ENCODE measurements around the gene IGF1R.

IGF1R gene

DNA sequence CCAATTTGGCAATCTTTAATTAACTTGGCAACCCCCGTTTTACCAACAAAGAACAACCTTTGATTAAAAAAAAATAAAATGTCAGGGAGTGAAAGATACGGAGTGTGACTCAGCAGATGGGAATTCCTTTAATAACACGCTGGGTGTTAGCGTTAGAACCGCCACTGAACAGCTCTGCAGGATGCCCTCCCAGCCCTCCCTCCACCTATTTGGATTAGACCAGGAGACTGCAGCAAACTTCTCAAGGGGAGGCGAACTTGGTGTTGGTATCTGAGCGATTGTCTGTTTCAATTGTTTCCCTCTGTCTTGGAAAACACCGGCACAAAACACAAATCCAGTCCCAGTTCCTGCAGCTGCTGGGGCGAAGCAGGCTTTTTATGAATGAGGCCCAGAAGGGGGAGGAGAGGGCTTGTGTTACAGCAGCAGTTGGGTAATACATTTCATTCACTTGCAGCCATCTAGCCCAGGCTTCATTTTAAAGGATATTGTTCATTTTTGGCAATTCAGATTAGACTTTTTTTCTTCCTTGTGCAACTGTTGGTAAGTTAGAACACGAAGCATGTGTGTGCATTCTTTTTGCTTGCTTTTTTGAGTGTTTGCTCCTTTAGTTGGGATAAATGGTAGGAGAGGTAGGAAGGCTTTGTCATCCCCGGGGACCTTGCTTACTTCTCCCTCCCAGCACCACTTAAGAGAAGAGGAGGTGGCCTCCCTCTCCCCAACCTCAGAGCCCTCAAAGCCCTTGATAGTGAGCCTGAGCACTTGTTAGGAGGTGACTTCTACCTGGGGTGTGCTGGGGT is 152.3 kb downstream of the IGF1R start:
- DNase-seq = peak; percentile 18

DNA sequence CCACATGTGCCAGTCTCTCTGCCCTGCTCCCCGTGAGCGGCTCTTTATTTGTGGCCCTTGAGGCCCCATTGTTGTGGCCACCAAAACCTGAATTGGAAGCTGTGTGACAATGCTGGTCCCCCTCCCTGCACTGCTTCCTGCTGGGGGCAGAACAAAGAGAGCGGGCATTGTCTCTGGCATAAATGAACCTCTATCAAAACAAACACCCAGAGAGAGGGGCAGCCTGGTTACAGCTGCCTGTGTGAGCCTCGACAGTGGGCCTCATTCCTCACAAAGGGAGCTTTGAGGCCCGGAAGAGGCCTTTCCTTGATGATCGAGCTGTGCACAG is 152.9 kb downstream of the IGF1R start:
- no peak for DNase-seq

DNA sequence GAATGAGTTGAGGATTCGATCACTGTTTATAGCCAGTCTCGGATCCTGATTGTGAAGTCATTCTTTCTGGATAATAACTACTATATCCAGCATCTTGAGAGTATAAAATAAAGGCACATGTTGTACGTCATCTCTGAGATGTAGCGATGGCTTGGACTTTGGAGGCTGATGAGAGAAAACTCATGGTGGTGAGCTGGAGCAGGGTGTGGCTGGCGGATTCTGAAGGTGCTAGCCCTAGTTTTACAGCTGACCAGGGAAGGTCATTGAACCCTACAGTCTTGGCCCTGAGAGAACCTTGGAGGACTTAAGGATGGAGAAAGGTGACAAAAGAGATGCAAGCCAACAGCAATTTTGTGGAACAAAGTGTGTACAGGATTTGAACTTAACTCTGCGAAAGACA is 153.8 kb downstream of the IGF1R start:
- DNase-seq = no peak

DNA sequence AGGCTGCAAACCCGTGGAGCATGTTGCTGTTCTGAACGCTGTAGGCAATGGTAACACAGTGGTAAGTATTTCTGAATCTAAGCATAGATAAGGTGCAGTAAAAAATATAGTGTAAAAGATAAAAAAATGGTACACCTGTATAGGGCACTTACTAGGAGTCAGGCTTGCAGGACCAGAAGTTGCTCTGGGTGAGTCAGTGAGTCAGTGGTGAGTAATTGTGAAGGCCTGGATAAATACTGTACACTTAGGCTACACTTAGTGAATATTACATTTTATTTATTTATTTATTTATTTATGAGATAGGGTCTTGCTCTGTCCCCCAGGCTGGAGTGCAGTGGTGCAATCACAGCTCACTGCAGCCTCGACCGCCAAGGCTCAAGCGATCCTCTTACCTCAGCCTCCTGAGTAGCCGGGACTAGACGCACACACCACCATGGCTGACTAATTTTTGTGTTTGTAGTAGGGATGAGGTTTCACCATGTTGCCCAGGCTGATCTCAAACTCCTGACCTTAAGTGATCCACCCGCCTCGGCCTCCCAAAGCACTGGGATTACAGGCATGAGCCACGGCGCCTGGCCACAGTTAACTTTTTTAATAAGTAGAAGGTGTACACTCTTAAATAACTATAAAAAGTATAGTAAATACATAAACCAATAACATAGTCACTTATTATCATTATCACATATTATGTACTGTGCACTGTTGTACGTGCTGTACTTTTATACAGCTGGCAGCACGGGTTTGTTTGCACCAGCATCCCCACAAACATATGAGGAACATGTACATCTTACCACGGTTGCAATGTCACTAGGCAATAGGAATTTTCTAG is 155.1 kb downstream of the IGF1R start:
- DNase-seq = no peak

DNA sequence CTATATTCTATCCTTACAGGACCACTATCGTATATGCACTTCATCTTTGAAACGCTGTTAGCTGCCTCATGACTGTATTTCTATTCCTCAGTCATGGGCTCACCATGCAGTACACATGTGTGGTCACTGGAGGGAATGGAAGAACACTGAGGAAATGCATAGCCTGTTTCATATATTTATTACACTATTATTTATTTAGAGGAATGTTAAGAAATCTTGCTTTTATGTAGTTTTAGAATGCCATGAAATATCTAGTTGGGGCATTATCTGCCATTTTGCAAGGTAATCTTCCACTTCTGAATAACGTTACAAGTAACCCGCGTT is 155.7 kb downstream of the IGF1R start:
- DNase-seq = no peak

DNA sequence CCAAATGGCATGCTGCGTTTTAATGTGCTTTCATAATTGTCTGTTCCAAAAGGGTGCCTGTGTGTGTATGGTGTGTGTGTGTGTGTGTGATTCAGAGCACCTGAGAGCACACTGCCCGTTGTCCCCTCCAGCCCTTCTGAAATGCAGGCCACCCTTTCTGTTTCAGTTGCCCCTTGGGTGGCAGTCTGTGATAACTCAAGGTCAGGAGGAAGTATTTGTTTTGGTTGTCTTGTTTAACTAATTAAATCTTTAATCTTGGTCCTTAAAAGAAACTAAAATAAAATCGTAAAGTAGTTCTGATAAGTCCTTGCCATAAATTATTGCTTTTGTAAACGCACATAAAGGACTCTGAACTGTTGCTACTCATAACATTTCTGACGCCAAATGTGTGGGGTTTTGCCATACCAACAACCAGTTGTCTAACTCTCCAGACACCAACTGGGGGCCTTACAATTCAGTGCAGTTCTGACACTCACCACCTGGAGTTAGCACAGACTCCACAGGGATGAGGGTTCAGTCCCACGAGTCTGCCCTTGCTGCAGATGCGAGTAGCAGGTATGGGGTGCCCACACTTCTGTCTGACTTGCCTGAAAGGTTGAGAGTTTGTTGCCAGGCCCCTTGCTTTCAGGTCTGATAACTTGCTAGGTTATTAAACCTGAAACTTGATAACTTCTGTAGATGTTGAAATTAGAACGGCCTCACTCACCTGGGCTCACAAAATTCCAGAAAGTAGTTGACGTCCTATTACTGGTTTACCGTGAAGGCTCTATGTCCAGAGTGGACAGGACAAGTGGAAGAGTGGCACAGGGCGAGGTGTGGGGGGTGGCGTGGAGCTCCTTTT is 157.3 kb downstream of the IGF1R start:
- no peak for DNase-seq

DNA sequence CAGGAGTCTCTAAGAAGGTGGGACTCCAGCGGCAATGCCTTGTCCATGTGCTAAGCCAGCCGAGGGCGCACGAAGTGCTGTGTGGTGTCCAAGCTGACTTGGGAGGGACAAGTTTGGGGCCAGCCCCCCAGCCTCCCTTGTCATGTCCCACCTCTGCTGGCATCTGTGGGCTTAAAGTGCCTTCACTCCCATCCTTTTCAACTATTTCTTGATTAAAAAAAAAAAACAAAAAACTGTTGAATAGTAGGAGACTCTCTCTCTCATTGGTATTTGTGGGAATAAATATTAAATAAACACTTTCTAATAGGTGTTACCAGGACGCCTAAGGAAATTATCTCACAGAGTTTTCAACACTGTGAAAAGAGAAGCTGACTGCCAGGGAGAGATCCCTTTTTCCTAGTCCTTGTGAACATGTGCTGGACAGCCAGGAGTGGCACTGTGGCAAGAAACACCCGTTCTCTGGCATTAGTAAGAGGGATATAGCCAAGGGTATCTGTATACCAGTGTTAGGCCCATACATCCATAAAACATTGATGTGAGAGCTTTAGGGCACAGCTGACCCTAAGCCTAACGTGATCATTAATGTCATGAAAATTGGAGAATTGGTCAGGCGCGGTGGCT is 158.0 kb downstream of the IGF1R start:
- DNase-seq = no peak

DNA sequence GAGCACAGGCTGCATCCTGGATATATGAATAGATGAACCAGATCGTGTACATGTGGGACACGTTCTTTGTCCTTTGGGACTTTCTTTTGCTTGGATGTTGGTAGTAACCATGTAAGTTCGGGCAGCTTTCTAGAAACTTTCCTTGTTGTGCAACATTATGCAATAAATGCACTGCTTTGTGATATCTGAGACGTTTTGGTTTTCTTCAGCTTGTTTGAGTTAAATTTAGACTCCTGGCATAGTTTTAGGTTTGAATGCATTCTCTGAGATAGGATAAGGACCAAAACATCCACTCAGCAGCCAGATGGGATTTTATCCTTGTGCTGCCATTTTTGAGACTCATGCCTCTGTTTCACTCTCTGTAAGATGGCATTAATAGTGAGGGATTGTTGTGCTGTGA is 158.9 kb downstream of the IGF1R start:
- DNase-seq = no peak

DNA sequence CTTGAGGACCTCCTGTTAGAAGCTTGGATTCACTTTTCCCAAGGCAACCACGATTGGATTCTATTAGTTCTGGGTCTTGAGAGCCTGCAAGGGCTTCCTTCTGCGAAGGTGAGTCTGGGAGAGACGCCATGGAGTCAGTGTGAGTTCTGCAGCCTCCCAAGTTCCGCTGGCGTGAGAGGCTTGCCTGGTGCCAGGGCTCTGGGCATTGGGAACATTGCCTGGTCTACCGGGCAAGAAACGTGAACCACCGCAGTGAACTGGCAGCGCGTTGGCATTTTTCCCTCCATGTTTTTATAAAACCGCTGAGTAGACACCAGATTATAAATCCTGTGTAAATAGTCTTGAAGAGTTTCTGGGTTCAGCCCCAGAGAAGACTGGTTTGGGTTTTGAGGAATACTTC is 160.9 kb downstream of the IGF1R start:
- DNase-seq = no peak

DNA sequence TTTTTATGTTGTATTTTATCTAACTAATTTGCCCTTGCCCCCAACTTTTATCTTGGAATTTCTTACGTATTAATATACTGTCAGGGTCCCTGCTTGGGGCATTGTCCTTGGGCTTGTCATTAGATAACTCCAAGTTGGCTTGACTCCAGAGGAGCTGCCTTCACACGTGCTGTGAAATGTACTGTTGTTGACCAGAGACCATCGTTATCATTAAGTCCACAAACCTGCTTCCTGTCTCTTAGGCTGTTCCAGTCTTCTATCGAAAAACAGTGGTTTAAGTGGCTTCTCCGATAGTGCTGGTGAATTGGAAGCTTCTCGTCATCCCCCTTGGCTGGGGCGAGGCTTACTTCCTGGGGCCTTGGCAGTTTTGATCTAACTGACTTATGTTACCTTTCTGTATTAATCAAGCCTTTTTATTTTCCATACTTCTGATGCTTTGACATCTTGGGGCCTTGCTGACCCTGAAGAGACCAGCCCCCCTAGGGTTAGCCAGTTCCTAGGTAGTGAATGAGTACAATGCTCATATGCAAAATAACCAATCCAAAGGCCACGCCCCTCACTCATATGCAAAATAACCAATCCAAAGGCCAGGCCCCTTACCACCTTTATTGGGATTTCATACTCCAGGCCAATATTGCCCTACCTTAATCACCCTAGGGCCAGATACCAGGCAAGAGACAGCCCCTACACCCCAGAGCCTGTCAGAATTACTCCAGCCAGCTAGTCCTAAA is 164.5 kb downstream of the IGF1R start:
- DNase-seq = no peak

GRCh38 chr15:98813951-98814350 is 165.6 kb downstream of the IGF1R start:
- DNase-seq = no peak

- DNase-seq = no peak
These were observed 166.9 kb downstream of the IGF1R start for GRCh38 chr15:98815207-98815606.

DNA sequence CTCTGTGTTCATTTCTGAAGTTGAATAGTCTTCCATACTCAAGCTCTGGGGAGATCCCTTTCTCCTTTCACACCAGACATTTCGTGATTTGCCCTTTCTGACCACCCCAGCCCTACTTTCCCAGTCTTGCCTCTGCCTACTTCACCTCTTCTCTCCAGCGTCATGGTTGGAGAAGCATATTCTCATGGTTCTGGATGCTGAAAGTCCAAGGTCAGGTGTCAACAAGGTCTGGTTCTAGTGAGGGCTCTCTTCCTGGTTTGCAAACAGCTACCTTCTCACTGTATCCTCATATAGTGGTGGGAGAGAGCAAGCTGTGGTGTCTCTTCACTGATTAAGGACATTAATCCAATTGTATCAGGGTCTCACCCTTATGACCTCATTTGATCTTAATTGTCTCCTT is 169.4 kb downstream of the IGF1R start:
- DNase-seq = no peak

DNA sequence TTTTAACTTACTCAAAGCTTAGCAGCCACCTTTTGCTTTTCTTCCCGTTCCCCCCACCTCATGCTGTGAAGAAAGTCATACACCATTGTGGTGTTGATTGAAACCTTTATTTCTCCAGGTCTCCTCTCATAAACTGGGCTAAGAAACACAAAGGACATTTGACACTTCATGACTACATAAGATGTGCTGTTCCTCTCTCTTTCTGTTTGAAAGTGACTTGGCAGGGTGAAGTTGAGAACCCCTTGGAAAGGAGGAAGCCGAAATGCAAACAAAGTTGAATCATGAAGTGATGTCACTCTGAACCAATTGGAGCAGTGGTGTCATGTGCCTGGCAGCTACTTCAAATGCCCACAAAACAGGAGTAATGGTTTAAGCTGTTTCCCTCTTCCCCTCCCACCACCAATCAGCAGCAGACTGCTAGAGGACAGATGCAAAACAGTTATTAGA is 174.7 kb downstream of the IGF1R start:
- DNase-seq = no peak

DNA sequence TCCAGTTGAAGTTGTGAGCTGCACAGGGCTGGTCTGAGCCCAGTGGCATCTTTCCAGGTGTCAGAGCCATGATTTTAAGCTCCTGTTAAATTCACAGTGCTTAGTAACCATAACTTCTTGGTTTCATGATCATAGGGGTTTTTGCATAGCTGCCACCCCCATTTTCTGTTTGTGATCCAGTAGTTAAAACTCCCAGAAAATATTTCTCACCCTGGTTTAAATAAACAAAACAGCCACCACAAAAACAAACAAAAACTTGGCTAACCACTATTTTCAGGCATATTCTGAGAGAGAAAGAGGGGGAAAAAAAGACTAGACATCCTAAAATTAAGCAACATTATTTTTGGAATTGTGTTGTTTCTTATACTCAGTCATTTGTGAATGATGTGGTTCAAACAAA is 175.3 kb downstream of the IGF1R start:
- no peak for DNase-seq

DNA sequence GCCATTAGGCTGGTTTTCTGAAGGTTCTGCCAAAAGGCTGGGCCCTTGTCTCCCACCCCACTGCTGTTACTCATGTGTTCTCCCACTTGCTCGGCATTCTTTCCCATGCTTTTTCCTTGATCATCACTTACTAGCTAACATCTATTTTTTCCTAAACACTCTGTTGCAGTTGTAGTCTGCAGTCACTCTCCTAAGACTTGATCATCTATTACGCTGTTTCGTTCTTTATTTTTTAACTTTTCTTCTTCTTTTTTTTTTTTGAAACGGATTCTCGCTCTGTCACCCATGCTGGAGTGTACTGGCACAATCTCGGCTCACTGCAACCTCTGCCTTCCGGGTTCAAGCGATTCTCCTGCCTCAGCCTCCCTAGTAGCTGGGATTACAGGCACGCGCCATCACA is 176.3 kb downstream of the IGF1R start:
- no peak for DNase-seq

- DNase-seq = no peak
These were observed 178.3 kb downstream of the IGF1R start for GRCh38 chr15:98826658-98827057.

- no peak for DNase-seq
These were observed 178.9 kb downstream of the IGF1R start for GRCh38 chr15:98827217-98827616.

- DNase-seq = no peak
These were observed 181.8 kb downstream of the IGF1R start for GRCh38 chr15:98830034-98830634.

GRCh38 chr15:98834976-98835375 is 186.6 kb downstream of the IGF1R start:
- DNase-seq = no peak

DNA sequence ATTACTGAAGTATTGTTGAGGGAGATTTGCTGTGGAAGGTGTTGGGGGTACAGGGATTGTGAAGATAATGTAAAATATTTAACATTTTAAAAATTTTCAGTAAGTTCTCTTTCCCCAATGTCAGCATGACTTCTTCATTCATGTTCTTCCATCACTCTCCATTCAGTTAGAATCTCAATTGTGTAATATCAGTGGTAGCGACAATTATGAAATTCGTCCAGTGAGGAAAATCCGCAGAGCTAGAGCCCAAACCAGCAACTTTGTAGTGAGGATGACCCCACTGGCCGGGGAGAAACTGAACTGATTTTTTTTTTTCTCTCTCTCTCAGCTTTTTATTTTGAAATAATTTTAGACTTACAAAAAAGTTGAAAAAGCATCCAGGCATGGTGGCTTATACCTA is 187.5 kb downstream of the IGF1R start:
- DNase-seq = no peak
